HL-60 (cell line): ENCODE measurements around the gene CXCR5.

Experiments used
- DNase-seq, 2 experiments: peaks; one replicate each; pipeline ENCODE4 v3.0.0-alpha.2; 2010 to 2020; ENCODE audit warnings: low read depth in 1 of 2, low spot score in 1 of 2
- H3K27ac ChIP-seq: fragments of 250-450 bp; sonication (Bioruptor Pico); replicated peaks from 2 replicates; pipeline ENCODE4 v1.5.1; 2020; ENCODE audit warnings: mild to moderate bottlenecking, moderate library complexity
- H3K27me3 ChIP-seq: fragments of 250-450 bp; sonication (Bioruptor Pico); 2 replicates; pipeline ENCODE4 v1.5.1; 2021; ENCODE audit warnings: mild to moderate bottlenecking, moderate library complexity; ENCODE audit not compliant: insufficient read depth, poor library complexity, severe bottlenecking
- H3K4me3 ChIP-seq: replicated peaks from 2 replicates; pipeline ENCODE4 v1.5.1; 2011; ENCODE audit warnings: mild to moderate bottlenecking, control low read depth, low read length; ENCODE audit not compliant: insufficient read depth
- CTCF ChIP-seq: IDR thresholded peaks from one replicate; pipeline ENCODE4 v1.5.1; 2011; ENCODE audit warnings: low read length, control low read depth, inconsistent platforms; ENCODE audit not compliant: insufficient read depth
- GABPA ChIP-seq: IDR thresholded peaks from 2 replicates; pipeline ENCODE4 v1.6.1; 2012; ENCODE audit warnings: low read depth
- POLR2AphosphoS5 ChIP-seq: IDR thresholded peaks from 2 replicates; pipeline ENCODE4 v1.6.1; 2012; ENCODE audit warnings: low read depth
- REST ChIP-seq: IDR thresholded peaks from 2 replicates; pipeline ENCODE4 v1.6.1; 2012; ENCODE audit warnings: low read depth; ENCODE audit not compliant: insufficient replicate concordance
- SPI1 ChIP-seq: IDR thresholded peaks from 2 replicates; pipeline ENCODE4 v1.6.1; 2012; ENCODE audit warnings: low read depth, mild to moderate bottlenecking, borderline replicate concordance

Gene CXCR5

GRCh38 chr11:118900535-118901384, 17.1 kb downstream of the CXCR5 start:
- Histone ChIP-seq H3K4me3 (no peak overlapping the region), H3K27me3 (no peaks in the 10 kb centered on the region), H3K27ac (no peak overlapping the region)
- TF ChIP-seq POLR2AphosphoS5: no peak
- TF ChIP-seq GABPA: no peak
- no peak for TF ChIP-seq CTCF
- no peak for TF ChIP-seq SPI1
- no peak for TF ChIP-seq REST
- no peak for DNase-seq

- no peaks in the 10 kb centered on the region for H3K27me3 ChIP-seq
- no peak overlapping the region for H3K27ac ChIP-seq
- no peak for DNase-seq
- TF ChIP-seq POLR2AphosphoS5 (no peak), CTCF (no peak), REST (no peak), SPI1 (no peak), GABPA (no peak)
- H3K4me3 ChIP-seq: no peak overlapping the region
Observed at GRCh38 chr11:118901494-118902335, 18.0 kb downstream of the CXCR5 start.

- TF ChIP-seq SPI1 (no peak), REST (no peak), POLR2AphosphoS5 (no peak), GABPA (no peak), CTCF (no peak)
- H3K27ac ChIP-seq: no peak overlapping the region
- no peaks in the 10 kb centered on the region for H3K27me3 ChIP-seq
- no peak overlapping the region for H3K4me3 ChIP-seq
- no peak for DNase-seq
Observed at GRCh38 chr11:118902336-118903203, 18.9 kb downstream of the CXCR5 start.
